Activated T-helper 17 cell treated with anti-CD3 and anti-CD28 coated beads, Interleukin-2, amount 50 U/mL, for 72 hours (primary cell): Measurements from ENCODE around the gene ELOA. TPM values are rescaled to one million over a fixed set of nuclear protein-coding genes. Genes with fewer than 3 reads are reported as not detected.
"Not testable (repeated sequence)": the region's sequence is repeated elsewhere in the genome, so short reads cannot be mapped to it uniquely, and the experiment has no call there.

ENCODE experiments used
- ATAC-seq: fragments of 150-1000 bp; cut with Tn5 transposase; replicated peaks from 2 replicates; pipeline ENCODE4 v1.10.0; 2021; ENCODE audit warnings: mild to moderate bottlenecking, moderate library complexity
- H3K27ac Mint-ChIP-seq: one replicate; pipeline ENCODE4 v1.8.0; 2022; ENCODE audit warnings: mixed read lengths
- H3K27me3 Mint-ChIP-seq: one replicate; pipeline ENCODE4 v1.8.0; 2022; ENCODE audit warnings: mixed read lengths
- H3K36me3 Mint-ChIP-seq: one replicate; pipeline ENCODE4 v1.8.0; 2022; ENCODE audit warnings: low read depth, mild to moderate bottlenecking, mixed read lengths
- H3K4me1 Mint-ChIP-seq: one replicate; pipeline ENCODE4 v1.8.0; 2022; ENCODE audit warnings: mixed read lengths
- H3K4me3 Mint-ChIP-seq: one replicate; pipeline ENCODE4 v1.8.0; 2022; ENCODE audit warnings: mild to moderate bottlenecking, mixed read lengths
- H3K9me3 Mint-ChIP-seq: one replicate; pipeline ENCODE4 v1.8.0; 2022; ENCODE audit warnings: mixed read lengths
- total RNA-seq, 2 donors: library from RNA; stranded (reverse); gene quantifications; one replicate each; pipeline ENCODE4 v1.2.3, GENCODE V29; 2022

Gene ELOA
- total RNA-seq, 2 donors from 2014 or later, result 30.1 to 48.5 TPM

- Mint-ChIP-seq H3K4me3 (no peak overlapping the region), H3K27me3 (no peaks in the 10 kb centered on the region), H3K4me1 (no peaks in the 10 kb centered on the region), H3K27ac (no peak overlapping the region), H3K9me3 (no peaks in the 10 kb centered on the region), H3K36me3 (peaks cover 100% of the 10 kb centered on the region)
- ATAC-seq, result no peak
These were observed 13.4 kb downstream of the ELOA start for GRCh38 chr1:23756676-23757075.

GRCh38 chr1:23757812-23758211 lies 14.5 kb downstream of the ELOA start:
- Mint-ChIP-seq H3K4me3 (no peak overlapping the region), H3K27me3 (no peaks in the 10 kb centered on the region), H3K9me3 (no peaks in the 10 kb centered on the region), H3K36me3 (peaks cover 100% of the 10 kb centered on the region), H3K4me1 (no peaks in the 10 kb centered on the region), H3K27ac (no peak overlapping the region)
- ATAC-seq, result no peak

- Mint-ChIP-seq H3K36me3 (peaks cover 97% of the 10 kb centered on the region), H3K4me1 (no peaks in the 10 kb centered on the region), H3K4me3 (no peak overlapping the region), H3K27me3 (no peaks in the 10 kb centered on the region), H3K27ac (no peak overlapping the region), H3K9me3 (no peaks in the 10 kb centered on the region)
- no peak for ATAC-seq
These were observed 16.0 kb downstream of the ELOA start for GRCh38 chr1:23759277-23759676.

GRCh38 chr1:23763041-23763577 lies 19.8 kb downstream of the ELOA start:
- H3K9me3 Mint-ChIP-seq, result no peaks in the 10 kb centered on the region
- H3K27ac Mint-ChIP-seq, result no peak overlapping the region
- ATAC-seq, result no peak
- H3K4me3 Mint-ChIP-seq, result no peak overlapping the region
- H3K27me3 Mint-ChIP-seq, result no peaks in the 10 kb centered on the region
- no peaks in the 10 kb centered on the region for H3K4me1 Mint-ChIP-seq
- H3K36me3 Mint-ChIP-seq, result peaks cover 62% of the 10 kb centered on the region

GRCh38 chr1:23768733-23769132 lies 25.5 kb downstream of the ELOA start:
- Mint-ChIP-seq H3K9me3 (no peaks in the 10 kb centered on the region), H3K4me3 (no peak overlapping the region), H3K4me1 (no peaks in the 10 kb centered on the region), H3K27me3 (no peaks in the 10 kb centered on the region), H3K36me3 (peaks cover 6% of the 10 kb centered on the region), H3K27ac (no peak overlapping the region)
- ATAC-seq, result no peak

- Mint-ChIP-seq H3K27me3 (no peaks in the 10 kb centered on the region), H3K27ac (no peak overlapping the region), H3K9me3 (no peaks in the 10 kb centered on the region), H3K36me3 (no peaks in the 10 kb centered on the region), H3K4me1 (no peaks in the 10 kb centered on the region), H3K4me3 (no peak overlapping the region)
- ATAC-seq, result peak; percentile 70
These were observed 29.0 kb downstream of the ELOA start for GRCh38 chr1:23772049-23772853.

- no peak overlapping the region for H3K27ac Mint-ChIP-seq
- no peak overlapping the region for H3K4me3 Mint-ChIP-seq
- no peaks in the 10 kb centered on the region for H3K27me3 Mint-ChIP-seq
- H3K36me3 Mint-ChIP-seq, result no peaks in the 10 kb centered on the region
- ATAC-seq, result no peak
- H3K4me1 Mint-ChIP-seq, result no peaks in the 10 kb centered on the region
- no peaks in the 10 kb centered on the region for H3K9me3 Mint-ChIP-seq
These were observed 29.6 kb downstream of the ELOA start for GRCh38 chr1:23772854-23773242.

GRCh38 chr1:23774174-23774880 lies 31.1 kb downstream of the ELOA start:
- H3K4me1 Mint-ChIP-seq, result peaks cover 3% of the 10 kb centered on the region
- peaks cover 3% of the 10 kb centered on the region for H3K36me3 Mint-ChIP-seq
- no peak for ATAC-seq
- no peaks in the 10 kb centered on the region for H3K9me3 Mint-ChIP-seq
- peak overlapping the region; percentile 44 for H3K27ac Mint-ChIP-seq
- no peaks in the 10 kb centered on the region for H3K27me3 Mint-ChIP-seq
- no peak overlapping the region for H3K4me3 Mint-ChIP-seq

- Mint-ChIP-seq H3K27me3 (no peaks in the 10 kb centered on the region), H3K4me1 (peaks cover 12% of the 10 kb centered on the region), H3K27ac (no peak overlapping the region), H3K9me3 (no peaks in the 10 kb centered on the region), H3K36me3 (peaks cover 19% of the 10 kb centered on the region), H3K4me3 (no peak overlapping the region)
- no peak for ATAC-seq
These were observed 32.9 kb downstream of the ELOA start for GRCh38 chr1:23776217-23776616.

GRCh38 chr1:23777979-23778814 lies 34.9 kb downstream of the ELOA start, which contains the start of gene PITHD1:
Gene PITHD1, plus strand, starts transcription at chr1:23778418. Its CDS starts 98 bp downstream, at chr1:23778516.
- Mint-ChIP-seq H3K4me3 (peak within 1 kb of the TSS; percentile 91), H3K36me3 (peaks cover 30% of the 10 kb centered on the region), H3K4me1 (peaks cover 12% of the 10 kb centered on the region), H3K27me3 (no peaks in the 10 kb centered on the region), H3K9me3 (no peaks in the 10 kb centered on the region), H3K27ac (peak within 1 kb of the TSS; percentile 94)
- peak; percentile 84 for ATAC-seq

- Mint-ChIP-seq H3K4me1 (peaks cover 12% of the 10 kb centered on the region), H3K4me3 (peak overlapping the region; percentile 91), H3K27me3 (no peaks in the 10 kb centered on the region), H3K9me3 (no peaks in the 10 kb centered on the region), H3K36me3 (peaks cover 47% of the 10 kb centered on the region), H3K27ac (peak overlapping the region; percentile 50)
- no peak for ATAC-seq
These were observed 36.6 kb downstream of the ELOA start for GRCh38 chr1:23779826-23780371.

- ATAC-seq, result not testable (repeated sequence)
- H3K36me3 Mint-ChIP-seq, result peaks cover 80% of the 10 kb centered on the region
These were observed 39.9 kb downstream of the ELOA start for GRCh38 chr1:23783141-23783540.

GRCh38 chr1:23784846-23785245 lies 41.6 kb downstream of the ELOA start:
- Mint-ChIP-seq H3K27ac (peak overlapping the region; percentile 12), H3K9me3 (no peaks in the 10 kb centered on the region), H3K36me3 (peaks cover 83% of the 10 kb centered on the region), H3K4me1 (peaks cover 5% of the 10 kb centered on the region), H3K4me3 (no peak overlapping the region), H3K27me3 (no peaks in the 10 kb centered on the region)
- ATAC-seq, result no peak

More at GRCh38 chr1:23783141-23783540, 39.9 kb downstream of the ELOA start:
- peaks cover 12% of the 10 kb centered on the region for H3K4me1 Mint-ChIP-seq
- not testable (repeated sequence) for H3K9me3 Mint-ChIP-seq, H3K4me3 Mint-ChIP-seq, H3K27me3 Mint-ChIP-seq, H3K27ac Mint-ChIP-seq

- H3K27me3 Mint-ChIP-seq, result no peaks in the 10 kb centered on the region
- no peak for ATAC-seq
- no peaks in the 10 kb centered on the region for H3K9me3 Mint-ChIP-seq
- no peak overlapping the region for H3K27ac Mint-ChIP-seq
- H3K36me3 Mint-ChIP-seq, result peaks cover 76% of the 10 kb centered on the region
- H3K4me3 Mint-ChIP-seq, result no peak overlapping the region
- peaks cover 12% of the 10 kb centered on the region for H3K4me1 Mint-ChIP-seq
These were observed 44.4 kb downstream of the ELOA start for GRCh38 chr1:23787701-23788100.
